HL-60/S4 treated with phorbol 12-myristate 13-acetate at 8.2 ng/mL for 4 days and 3 days (cell line): Measurements from ENCODE around the gene FOXP1.

ENCODE experiments used
- in situ Hi-C: fragments of 300-500 bp; cut with MboI; formaldehyde crosslinking; loops from 2 replicates; pipeline ENCODE4 v1.15.0; 2022; ENCODE audit warnings: low sequenced_read_pairs

Gene FOXP1

DNA sequence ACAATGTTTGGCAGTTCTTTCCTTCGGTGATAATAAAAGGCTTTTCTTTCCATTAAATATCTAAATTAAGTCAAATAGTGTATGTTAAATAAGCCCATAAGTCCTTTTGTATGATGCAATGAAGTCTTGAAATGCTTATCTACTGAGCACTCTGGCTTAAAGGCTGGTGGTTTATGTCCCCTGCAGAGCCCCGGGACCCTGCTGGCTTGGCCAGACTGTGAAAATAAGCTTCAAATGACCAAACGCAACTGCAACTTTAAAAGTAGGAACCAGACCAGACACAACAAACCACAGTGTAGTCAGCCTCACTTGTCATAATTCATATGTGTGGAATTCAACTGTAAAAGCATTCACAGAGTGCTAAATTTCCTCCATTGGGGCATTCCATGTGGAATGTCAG is 72.5 kb downstream of the FOXP1 start:
- in situ Hi-C loops = no loop called here

- in situ Hi-C loops = no loop called here
These were observed 73.0 kb downstream of the FOXP1 start for GRCh38 chr3:71510510-71510909.

GRCh38 chr3:71509066-71509465 is 74.5 kb downstream of the FOXP1 start:
- in situ Hi-C loops = no loop called here

GRCh38 chr3:71505767-71506350 is 77.7 kb downstream of the FOXP1 start:
- in situ Hi-C loops = no loop called here

DNA sequence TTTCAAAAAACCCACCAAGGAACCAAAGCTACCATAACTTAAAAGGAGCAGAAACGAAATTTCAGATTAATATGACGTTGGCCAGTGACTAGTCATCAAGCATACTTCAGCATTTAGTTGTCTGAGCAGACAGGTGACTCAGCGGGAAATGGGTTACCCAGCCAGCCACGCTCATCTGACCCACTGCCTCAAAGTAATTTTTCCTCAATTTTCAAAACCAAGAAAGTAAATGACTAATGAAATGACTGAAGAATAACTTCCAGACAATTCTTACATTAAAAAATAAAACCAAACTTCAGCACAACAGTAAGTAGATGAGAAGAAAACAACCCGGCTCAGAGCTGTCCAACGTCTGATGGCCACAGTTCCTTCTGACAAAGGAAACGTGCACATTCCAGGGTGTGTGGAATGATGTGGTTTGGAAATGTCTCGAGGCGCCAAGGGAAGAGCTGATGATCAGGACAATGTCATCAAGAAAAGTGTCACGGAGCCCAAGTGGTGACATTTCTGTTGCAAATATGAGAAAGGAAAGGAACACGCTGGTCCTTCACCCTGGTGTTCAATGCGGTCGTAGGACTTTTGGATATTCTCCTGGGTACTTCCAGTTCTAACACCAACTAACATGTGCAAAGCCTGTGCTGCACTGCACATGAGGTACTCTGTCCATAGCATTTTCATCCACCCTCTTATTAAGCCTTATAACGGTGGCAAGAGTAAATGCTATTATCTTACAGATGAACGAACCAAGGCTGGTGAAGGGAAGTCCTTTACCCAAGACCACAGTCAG is 79.1 kb downstream of the FOXP1 start:
- in situ Hi-C loops = no loop called here

DNA sequence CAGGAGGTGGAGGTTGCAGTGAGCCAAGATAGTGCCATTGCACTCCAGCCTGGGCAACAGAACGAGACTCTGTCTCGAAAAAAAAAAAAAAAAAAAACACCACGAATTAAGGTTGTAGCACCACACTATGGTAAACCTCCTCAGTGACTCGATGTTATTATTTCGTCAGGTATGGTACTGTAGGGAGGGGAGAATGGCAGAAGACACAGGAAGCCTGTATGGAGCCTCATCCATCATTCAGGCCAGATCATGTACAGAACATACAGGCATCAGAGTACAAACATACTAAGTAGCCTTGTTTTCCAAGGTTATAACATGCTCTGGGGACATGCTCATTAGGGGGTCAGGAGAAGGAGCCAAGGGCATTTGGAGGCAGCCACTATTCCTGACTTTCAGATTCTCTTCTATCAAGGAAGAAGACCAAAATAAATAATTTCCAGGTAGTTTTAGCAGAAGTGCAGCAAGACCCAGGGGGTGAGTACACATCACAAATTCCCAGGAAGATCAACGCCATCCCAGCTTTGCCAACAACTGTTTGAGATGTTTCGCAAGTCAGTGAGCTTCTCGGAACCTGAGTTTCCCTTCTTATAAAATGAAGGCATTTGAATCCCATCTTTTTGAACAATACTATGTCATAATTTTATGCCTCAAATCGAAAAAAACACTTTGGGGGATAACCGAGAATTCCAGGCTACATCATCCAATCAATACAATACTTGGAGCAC is 79.8 kb downstream of the FOXP1 start:
- in situ Hi-C loops = no loop called here

DNA sequence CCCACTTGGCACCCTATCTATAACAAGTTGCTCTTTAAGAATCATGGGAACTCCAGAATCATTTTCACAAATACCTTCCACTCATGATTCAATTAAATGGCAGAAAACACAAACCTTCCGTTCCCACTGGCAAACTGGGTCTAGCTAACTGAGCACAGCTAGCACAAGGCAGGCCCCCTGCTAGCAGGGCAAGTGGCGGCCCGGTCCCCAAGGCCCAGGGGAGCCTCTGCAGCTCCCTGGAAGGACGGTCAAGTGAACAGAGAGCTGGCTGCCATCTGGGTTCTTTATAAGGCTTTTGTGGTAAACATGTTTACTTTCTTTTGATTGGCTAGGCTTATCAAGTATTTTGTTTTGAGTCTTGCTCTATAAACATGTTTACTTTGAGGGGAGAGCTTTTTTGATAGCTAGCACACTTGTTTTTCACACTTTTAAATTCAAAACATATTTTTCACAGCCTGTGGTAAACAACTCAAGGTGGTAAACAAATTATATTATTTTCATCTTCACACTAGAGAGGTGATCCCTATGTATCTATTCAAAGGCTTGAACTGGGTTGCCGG is 81.4 kb downstream of the FOXP1 start:
- in situ Hi-C loops = no loop called here

DNA sequence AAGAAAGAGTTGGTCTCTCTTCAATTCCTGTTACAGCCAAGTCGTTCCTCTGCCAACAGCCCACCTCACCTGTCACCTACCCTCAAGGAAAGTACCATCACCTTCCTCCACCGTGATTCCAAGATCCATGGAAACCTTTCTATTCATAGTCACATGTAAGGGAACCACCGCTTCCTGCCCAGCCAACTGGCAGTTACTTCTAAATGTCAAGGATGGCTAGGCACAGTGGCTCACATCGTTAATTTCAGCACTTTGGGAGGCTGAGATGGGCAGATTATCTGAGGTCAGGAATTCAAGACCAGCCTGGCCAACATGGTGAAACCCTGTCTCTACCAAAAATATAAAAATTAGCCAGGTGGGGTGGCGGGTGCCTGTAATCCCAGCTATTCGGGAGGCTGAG is 82.8 kb downstream of the FOXP1 start:
- in situ Hi-C loops = no loop called here

DNA sequence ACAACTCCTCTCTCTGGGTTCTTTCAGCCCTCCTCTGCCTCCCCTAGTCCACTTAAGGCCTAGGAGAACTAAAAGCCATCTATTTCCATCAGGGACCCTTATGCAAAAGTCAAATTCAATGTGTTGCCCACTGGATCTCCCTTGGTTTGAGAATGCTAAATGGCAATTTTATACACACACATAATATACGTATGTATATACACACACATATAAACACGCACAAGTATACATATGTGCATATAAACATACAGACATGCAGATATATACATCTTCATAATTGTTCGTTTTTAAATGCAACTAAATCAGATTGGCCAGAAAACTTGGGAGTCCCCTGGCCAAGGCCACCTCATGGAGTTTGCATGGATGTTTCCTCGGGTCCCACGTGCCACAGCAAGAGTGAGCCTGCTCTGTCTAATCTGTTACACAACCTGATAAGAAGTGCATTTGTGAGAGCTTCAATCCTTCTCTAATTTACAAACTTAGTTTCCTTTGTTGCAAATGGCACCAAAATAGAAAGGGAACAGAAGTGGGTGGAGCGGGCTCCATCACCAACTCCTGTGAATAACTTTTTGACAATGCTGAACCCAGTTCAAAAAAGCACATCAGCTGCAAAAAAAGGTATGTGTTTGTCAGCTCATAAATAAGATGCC is 84.2 kb downstream of the FOXP1 start:
- in situ Hi-C loops = no loop called here

GRCh38 chr3:71498543-71498942 is 85.0 kb downstream of the FOXP1 start:
- in situ Hi-C loops = no loop called here

DNA sequence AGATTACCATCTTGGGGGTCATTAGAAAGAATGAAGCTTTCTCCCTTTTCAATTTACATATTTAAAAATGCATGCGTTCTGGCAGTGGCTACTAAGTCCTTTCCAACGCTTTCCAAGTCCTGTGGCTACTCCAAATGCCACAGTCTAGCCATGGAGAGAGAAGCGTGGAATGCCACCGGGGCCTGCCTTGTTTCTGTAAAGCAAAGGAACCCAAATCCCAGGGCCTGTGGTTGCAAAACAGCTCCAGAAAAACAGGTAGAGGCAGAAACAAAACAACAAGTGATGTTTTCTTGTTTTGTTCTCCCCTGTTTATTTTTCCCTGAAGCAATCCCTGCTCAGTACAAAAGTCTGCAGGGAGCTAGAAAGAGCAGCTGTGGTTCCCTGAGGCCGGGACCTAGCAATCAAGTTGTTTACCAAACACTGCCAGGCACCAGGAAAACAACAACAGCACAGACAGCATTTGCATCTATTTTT is 85.5 kb downstream of the FOXP1 start:
- in situ Hi-C loops = no loop called here

DNA sequence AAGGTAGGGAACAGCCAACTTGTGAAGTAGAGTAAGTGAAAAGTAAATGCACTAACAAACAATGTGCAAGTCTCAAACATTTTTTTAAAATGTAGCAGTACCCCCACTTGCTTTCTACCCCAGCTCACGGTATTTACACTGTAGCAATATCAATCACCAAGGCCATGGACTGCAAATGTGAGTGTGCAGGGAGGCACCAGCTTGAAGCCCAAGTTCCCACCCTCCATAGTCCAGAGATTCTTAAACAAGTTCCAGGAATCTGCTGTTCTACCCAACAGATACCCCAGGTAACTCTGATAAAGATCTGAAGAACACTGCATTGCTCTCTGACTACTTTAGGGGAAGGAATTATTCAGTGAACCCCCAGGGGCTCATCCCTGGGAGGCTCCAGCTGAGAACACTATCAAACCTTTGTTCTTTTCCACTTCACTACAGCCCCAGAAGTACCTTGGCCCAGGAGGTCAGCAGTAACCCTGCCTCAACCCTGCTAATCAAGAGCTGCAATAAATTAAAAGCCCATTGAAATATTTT is 86.1 kb downstream of the FOXP1 start:
- in situ Hi-C loops = no loop called here

DNA sequence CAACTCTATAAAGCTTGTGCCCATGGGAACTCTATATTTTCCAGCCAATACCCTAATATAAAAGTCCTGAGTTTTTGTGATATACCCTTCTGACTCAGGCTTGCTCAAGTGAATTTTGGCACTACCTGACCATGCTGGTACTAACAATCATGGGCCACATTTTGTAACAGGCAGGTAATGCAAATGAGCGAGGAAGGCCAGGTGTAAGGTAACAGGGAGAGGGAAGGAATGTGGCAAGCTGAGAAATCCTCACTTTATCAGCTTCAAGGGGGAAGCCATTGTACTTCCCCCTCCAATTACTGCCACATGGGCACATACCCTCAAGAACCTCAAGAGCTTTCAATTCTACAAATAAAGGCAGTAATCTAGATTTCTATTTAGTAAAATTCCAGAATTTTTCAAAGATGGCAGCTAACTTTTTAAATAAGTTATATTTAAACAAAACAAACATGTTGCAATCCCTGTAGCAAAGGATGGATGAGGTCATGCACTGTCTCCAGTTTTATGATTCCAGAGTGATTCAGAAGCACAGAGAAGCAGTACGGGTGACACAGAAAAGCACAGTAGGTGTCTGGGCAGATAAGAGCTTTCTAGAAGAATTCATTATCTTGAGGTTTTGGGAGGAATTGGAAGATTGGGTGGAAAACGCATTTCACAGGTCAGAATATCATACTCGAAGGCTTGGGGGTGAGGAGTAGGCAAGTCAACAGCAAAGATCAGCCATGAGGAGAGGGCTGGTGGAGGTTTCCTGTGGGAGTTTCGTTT is 87.6 kb downstream of the FOXP1 start:
- in situ Hi-C loops = no loop called here

- in situ Hi-C loops = no loop called here
These were observed 89.3 kb downstream of the FOXP1 start for GRCh38 chr3:71494212-71494611.

GRCh38 chr3:71492974-71493771 is 90.4 kb downstream of the FOXP1 start:
- in situ Hi-C loops = no loop called here

GRCh38 chr3:71492566-71492965 is 91.0 kb downstream of the FOXP1 start:
- in situ Hi-C loops = no loop called here

- in situ Hi-C loops = no loop called here
These were observed 92.3 kb downstream of the FOXP1 start for GRCh38 chr3:71491154-71491752.

DNA sequence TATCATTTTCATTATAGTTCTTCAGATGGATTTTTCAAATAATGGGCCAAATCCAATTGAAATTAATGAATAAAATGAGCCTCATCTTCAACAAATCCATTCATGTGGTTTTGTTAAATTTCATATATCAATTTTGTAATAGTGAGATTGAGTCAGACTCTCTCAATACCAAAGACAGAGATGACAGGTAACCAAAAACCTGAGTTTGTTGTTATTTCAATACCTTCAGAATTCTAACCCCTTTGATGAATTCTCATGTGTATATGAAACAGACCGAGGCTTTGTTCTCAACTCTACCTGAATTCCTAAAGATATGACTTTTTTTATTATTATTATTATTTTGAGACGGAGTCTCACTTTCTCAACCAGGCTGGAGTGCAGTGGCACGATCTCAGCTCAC is 92.8 kb downstream of the FOXP1 start:
- in situ Hi-C loops = no loop called here

- in situ Hi-C loops = no loop called here
These were observed 94.2 kb downstream of the FOXP1 start for GRCh38 chr3:71489315-71489761.
